Aorta (tissue), 5 donors: ENCODE data around the gene ATP1B3. TPM values are rescaled to one million over a fixed set of nuclear protein-coding genes. Genes with fewer than 3 reads are reported as not detected.

Experiments used
- ATAC-seq: fragments of 200-7000 bp; cut with Tn5 transposase; one replicate; pipeline ENCODE4 v1.9.1; 2022; ENCODE audit warnings: moderate library complexity; ENCODE audit not compliant: low FRiP score
- DNase-seq, 2 donors: peaks; one replicate each; pipeline ENCODE4 v3.0.0-alpha.2; 2020
- H3K27ac ChIP-seq, 2 donors: one replicate each; pipeline ENCODE4 v1.5.1; 2013; ENCODE audit warnings: low read length in 2 of 2, mild to moderate bottlenecking in 2 of 2, moderate library complexity in 2 of 2, control low read depth in 1 of 2, inconsistent platforms in 1 of 2, low read depth in 1 of 2
- H3K27me3 ChIP-seq, 2 donors: one replicate each; pipeline ENCODE4 v1.6.1; 2013; ENCODE audit warnings: control low read depth in 1 of 2, low read length in 1 of 2, mild to moderate bottlenecking in 1 of 2, moderate library complexity in 1 of 2; ENCODE audit not compliant: insufficient read depth in 2 of 2, control insufficient read depth in 1 of 2
- H3K36me3 ChIP-seq, 2 donors: one replicate each; pipeline ENCODE4 v1.6.1; 2013; ENCODE audit warnings: control low read depth in 1 of 2, low read length in 1 of 2, mild to moderate bottlenecking in 1 of 2; ENCODE audit not compliant: insufficient read depth in 2 of 2, control insufficient read depth in 1 of 2
- H3K4me1 ChIP-seq, 2 donors: one replicate each; pipeline ENCODE4 v1.6.1; 2013; ENCODE audit warnings: low read length in 2 of 2, control low read depth in 1 of 2, mild to moderate bottlenecking in 1 of 2, moderate library complexity in 1 of 2; ENCODE audit not compliant: insufficient read depth in 2 of 2, control insufficient read depth in 1 of 2
- H3K4me3 ChIP-seq, 2 donors: one replicate each; pipeline ENCODE4 v1.5.1; 2013; ENCODE audit warnings: low read length in 2 of 2, control low read depth in 1 of 2, mild to moderate bottlenecking in 1 of 2
- H3K9me3 ChIP-seq: one replicate; pipeline ENCODE4 v1.6.1; 2013; ENCODE audit warnings: mild to moderate bottlenecking, low read length; ENCODE audit not compliant: control insufficient read depth
- WGBS, 2 donors: extraction: QIAGEN DNeasy Blood & Tissue Kit; methylation state at CpG; one replicate each; pipeline ENCODE4 v1.1.7; 2013; 5-methylcytosine and 5-hydroxymethylcytosine counted together
- intact Hi-C, 2 donors: fragments of 100-400 bp; cut with DNase I; formaldehyde crosslinking; loops; one replicate each; pipeline versions ENCODE4 v1.14.2 to v1.15.0; 2022
- polyA plus RNA-seq, 2 donors: library from polyadenylated mRNA; stranded (reverse); fragments of 200-250 nt; gene quantifications; one replicate each; pipeline ENCODE4 v1.2.3, GENCODE V29; 2013
- total RNA-seq, 2 donors: library from RNA; stranded (reverse); fragmentation: NEBNext Ultra II Directional; extraction: Animal tissue kit (Norgen Biotek cat#: 25700); gene quantifications; one replicate each; pipeline ENCODE4 v1.2.1, GENCODE V29; 2021
- donor health status: healthy with polysubstance abuse.
- donor health status: Bipolar disorder and iron deficiency.
- donor health status: DM: no; HTN: no; CAD: no.
- donor health status: DM: no; HTN: no; CAD: no.
- donor health status: DM: yes; HTN: yes; CAD: no.

Gene ATP1B3
- total and polyA plus RNA-seq, 4 donors: 94.9 to 142 (median 127) TPM

DNA sequence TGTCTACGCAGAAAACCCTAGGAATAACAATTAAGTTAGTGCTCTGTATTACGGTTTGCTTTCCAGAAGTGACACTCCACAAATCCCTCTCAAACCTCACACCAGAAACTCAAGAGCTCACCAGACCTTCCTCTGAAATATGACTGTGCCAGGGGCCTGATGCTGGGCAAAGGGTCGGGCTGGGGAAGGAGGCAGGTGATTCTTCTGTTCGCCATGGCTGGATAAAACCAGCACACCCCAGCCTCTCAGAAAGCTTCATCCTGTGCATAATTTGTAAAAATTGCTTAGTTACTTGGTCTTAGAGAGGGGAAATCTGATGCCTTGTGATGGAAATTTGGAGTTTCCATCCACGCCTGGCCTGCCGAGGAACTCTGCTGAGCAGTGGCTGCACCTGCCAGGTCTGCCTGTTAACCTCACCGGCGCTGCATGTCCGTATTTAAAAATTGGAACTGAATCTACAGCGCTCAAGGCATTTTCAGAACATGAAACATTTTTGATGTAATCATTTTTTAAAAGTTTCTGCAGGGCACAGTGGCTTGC lies 22.7 kb upstream of the ATP1B3 start:
- DNase-seq: no peak
- no peak for ATAC-seq
- Histone ChIP-seq H3K4me1 (no peaks in the 10 kb centered on the region), H3K36me3 (no peaks in the 10 kb centered on the region), H3K9me3 (no peaks in the 10 kb centered on the region), H3K4me3 (no peak overlapping the region), H3K27me3 (no peaks in the 10 kb centered on the region), H3K27ac (no peak overlapping the region)
- WGBS, 2 donors: 79 to 82% methylated on average over 10 of the region's 10 CpGs
- intact Hi-C loops: no loop called here

GRCh38 chr3:141854599-141854998 lies 21.8 kb upstream of the ATP1B3 start:
- Histone ChIP-seq H3K4me3 (no peak overlapping the region), H3K27me3 (no peaks in the 10 kb centered on the region), H3K27ac (no peak overlapping the region), H3K4me1 (no peaks in the 10 kb centered on the region), H3K9me3 (no peaks in the 10 kb centered on the region), H3K36me3 (no peaks in the 10 kb centered on the region)
- no peak for DNase-seq
- no peak for ATAC-seq
- intact Hi-C loops: no loop called here
- 92 to 97% methylated on average over 1 of the region's 1 CpG for WGBS, 2 donors

- H3K27ac ChIP-seq: no peak overlapping the region
- ATAC-seq (no peak), DNase-seq (no peak)
- no peaks in the 10 kb centered on the region for H3K36me3 ChIP-seq
- no peak overlapping the region for H3K4me3 ChIP-seq
- no peaks in the 10 kb centered on the region for H3K9me3 ChIP-seq
- intact Hi-C loops: no loop called here
- no peaks in the 10 kb centered on the region for H3K27me3 ChIP-seq
- H3K4me1 ChIP-seq: no peaks in the 10 kb centered on the region
- 83 to 87% methylated on average over 2 of the region's 2 CpGs for WGBS, 2 donors
Observed at GRCh38 chr3:141858312-141858711, 18.1 kb upstream of the ATP1B3 start.

- Histone ChIP-seq H3K27me3 (no peaks in the 10 kb centered on the region), H3K9me3 (no peaks in the 10 kb centered on the region), H3K36me3 (no peaks in the 10 kb centered on the region), H3K4me1 (no peaks in the 10 kb centered on the region), H3K27ac (no peak overlapping the region), H3K4me3 (no peak overlapping the region)
- intact Hi-C loops: no loop called here
- WGBS, 2 donors: 92 to 96% methylated on average over 4 of the region's 4 CpGs
- ATAC-seq (no peak), DNase-seq (no peak)
Observed at GRCh38 chr3:141859651-141860050, 16.8 kb upstream of the ATP1B3 start.

GRCh38 chr3:141860086-141860669 lies 16.3 kb upstream of the ATP1B3 start:
- WGBS, 2 donors: 67% methylated on average over 2 of the region's 2 CpGs
- H3K4me3 ChIP-seq: no peak overlapping the region
- no peaks in the 10 kb centered on the region for H3K36me3 ChIP-seq
- H3K4me1 ChIP-seq: no peaks in the 10 kb centered on the region
- intact Hi-C loops: no loop called here
- H3K27ac ChIP-seq: no peak overlapping the region
- ATAC-seq (no peak), DNase-seq (no peak)
- H3K27me3 ChIP-seq: no peaks in the 10 kb centered on the region
- H3K9me3 ChIP-seq: no peaks in the 10 kb centered on the region

- no peaks in the 10 kb centered on the region for H3K9me3 ChIP-seq
- ATAC-seq: no peak
- H3K4me3 ChIP-seq: no peak overlapping the region
- intact Hi-C loops: no loop called here
- WGBS, 2 donors: 54 to 56% methylated on average over 8 of the region's 8 CpGs
- no peaks in the 10 kb centered on the region for H3K27me3 ChIP-seq
- H3K4me1 ChIP-seq: no peaks in the 10 kb centered on the region
- DNase-seq: no peak
- H3K36me3 ChIP-seq: no peaks in the 10 kb centered on the region
- H3K27ac ChIP-seq: no peak overlapping the region
Observed at GRCh38 chr3:141860766-141861513, 15.5 kb upstream of the ATP1B3 start.

GRCh38 chr3:141862279-141862816 lies 14.1 kb upstream of the ATP1B3 start:
- H3K36me3 ChIP-seq: no peaks in the 10 kb centered on the region
- no peak overlapping the region for H3K4me3 ChIP-seq
- H3K4me1 ChIP-seq: no peaks in the 10 kb centered on the region
- ATAC-seq (no peak), DNase-seq (no peak)
- H3K9me3 ChIP-seq: no peaks in the 10 kb centered on the region
- H3K27ac ChIP-seq: no peak overlapping the region
- no peaks in the 10 kb centered on the region for H3K27me3 ChIP-seq
- WGBS, 2 donors: 86 to 89% methylated on average over 3 of the region's 3 CpGs
- intact Hi-C loops: no loop called here

DNA sequence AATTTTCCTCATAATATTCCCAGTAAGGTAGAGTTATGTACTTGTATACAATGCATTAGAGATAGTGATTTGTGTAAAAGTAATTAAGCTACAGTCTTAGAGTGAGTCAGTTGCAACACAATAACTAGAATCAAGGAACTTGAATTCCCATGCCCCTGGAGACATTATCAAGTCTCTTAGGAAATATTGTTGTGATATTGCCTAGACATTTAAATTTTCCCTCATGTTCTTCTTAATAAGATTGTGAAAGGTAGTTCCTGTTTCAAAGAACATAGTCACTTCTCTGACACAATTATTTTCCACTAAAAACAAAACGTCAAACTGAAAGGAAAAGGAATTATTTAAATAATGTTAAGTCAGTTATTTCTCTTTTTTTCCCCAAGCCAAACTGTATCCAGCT lies 13.0 kb upstream of the ATP1B3 start:
- Histone ChIP-seq H3K9me3 (no peaks in the 10 kb centered on the region), H3K4me3 (no peak overlapping the region), H3K27me3 (no peaks in the 10 kb centered on the region), H3K27ac (no peak overlapping the region), H3K36me3 (no peaks in the 10 kb centered on the region), H3K4me1 (no peaks in the 10 kb centered on the region)
- WGBS, 2 donors: 11 to 36% methylated on average over 1 of the region's 1 CpG
- intact Hi-C loops: no loop called here
- ATAC-seq (no peak), DNase-seq (no peak)
